GM18870 (cell line): ENCODE data around the gene LURAP1L.

ENCODE experiments used
- ATAC-seq: cut with Tn5 transposase; IDR thresholded peaks from one replicate; pipeline ENCODE4 v1.9.1; 2021; ENCODE audit warnings: moderate library complexity; ENCODE audit not compliant: unreplicated experiment

LURAP1L gene

GRCh38 chr9:12811935-12812334 is 37.1 kb downstream of the LURAP1L start:
- no peak for ATAC-seq

GRCh38 chr9:12812710-12813109 is 37.9 kb downstream of the LURAP1L start:
- ATAC-seq = no peak

GRCh38 chr9:12813533-12813932 is 38.7 kb downstream of the LURAP1L start:
- no peak for ATAC-seq

- peak; percentile 68 for ATAC-seq
Measured at GRCh38 chr9:12813960-12814876, 39.4 kb downstream of the LURAP1L start.

- ATAC-seq = peak; percentile 10
Measured at GRCh38 chr9:12814877-12815237, 40.0 kb downstream of the LURAP1L start.

GRCh38 chr9:12815888-12816287 is 41.1 kb downstream of the LURAP1L start:
- no peak for ATAC-seq

GRCh38 chr9:12816656-12817101 is 41.9 kb downstream of the LURAP1L start:
- ATAC-seq = no peak

GRCh38 chr9:12817702-12818101 is 42.9 kb downstream of the LURAP1L start:
- ATAC-seq = no peak

GRCh38 chr9:12818431-12819000 is 43.7 kb downstream of the LURAP1L start:
- no peak for ATAC-seq

- peak; percentile 81 for ATAC-seq
Measured at GRCh38 chr9:12819436-12820185, 44.8 kb downstream of the LURAP1L start.

- ATAC-seq = no peak
Measured at GRCh38 chr9:12822111-12822510, 47.3 kb downstream of the LURAP1L start.

- no peak for ATAC-seq
Measured at GRCh38 chr9:12826924-12827565, 52.2 kb downstream of the LURAP1L start.

- ATAC-seq = no peak
Measured at GRCh38 chr9:12833701-12834100, 58.9 kb downstream of the LURAP1L start.

GRCh38 chr9:12838546-12838945 is 63.7 kb downstream of the LURAP1L start:
- no peak for ATAC-seq

GRCh38 chr9:12843735-12844134 is 68.9 kb downstream of the LURAP1L start:
- ATAC-seq = no peak

- ATAC-seq = no peak
Measured at GRCh38 chr9:12846035-12846434, 71.2 kb downstream of the LURAP1L start.

- no peak for ATAC-seq
Measured at GRCh38 chr9:12847561-12847960, 72.7 kb downstream of the LURAP1L start.

GRCh38 chr9:12849486-12850003 is 74.7 kb downstream of the LURAP1L start:
- ATAC-seq = no peak

- ATAC-seq = no peak
Measured at GRCh38 chr9:12851341-12852090, 76.7 kb downstream of the LURAP1L start.

GRCh38 chr9:12853051-12853450 is 78.2 kb downstream of the LURAP1L start:
- ATAC-seq = no peak
